Mammary epithelial cell (primary cell): ENCODE measurements around the gene SRR.

Experiments used
- CTCF ChIP-seq, 2 donors: IDR thresholded peaks in 1 of 2; conservative IDR thresholded peaks in 1 of 2; 2 replicates each; pipeline ENCODE4 v1.5.1; 2011 to 2012; ENCODE audit warnings: inconsistent platforms in 2 of 2, low read length in 2 of 2, mild to moderate bottlenecking in 2 of 2, control low read depth in 1 of 2, low read depth in 1 of 2; ENCODE audit not compliant: insufficient read depth in 1 of 2; ENCODE audit errors: extremely low read depth in 1 of 2
- EZH2 ChIP-seq: IDR thresholded peaks from 2 replicates; pipeline ENCODE4 v1.6.1; 2012; ENCODE audit warnings: low read length, inconsistent platforms, borderline replicate concordance

- TF ChIP-seq CTCF (conservative IDR thresholded peaks at IDR 0.05 in 1 of 2, IDR thresholded peaks at IDR 0.05 in 1 of 2; ENCODE audit: extremely low read depth in 1 of 2, insufficient read depth in 1 of 2, low read depth in 1 of 2, low read length in 2 of 2) = no peak
- no peak for TF ChIP-seq EZH2
These were observed 59.6 kb downstream of the SRR start for GRCh38 chr17:2363318-2363717.
